Measurements from ENCODE around the gene MCF2L2. TPM values are rescaled to one million over a fixed set of nuclear protein-coding genes. Genes with fewer than 3 reads are reported as not detected.

The MCF2L2 gene
- total and polyA plus RNA-seq, 9 of the 15 experiments (the other 6 are each of a cell fraction or from before 2014, with no cell fraction given), result 0.56 to 4.2 (median 3.0) TPM

DNA sequence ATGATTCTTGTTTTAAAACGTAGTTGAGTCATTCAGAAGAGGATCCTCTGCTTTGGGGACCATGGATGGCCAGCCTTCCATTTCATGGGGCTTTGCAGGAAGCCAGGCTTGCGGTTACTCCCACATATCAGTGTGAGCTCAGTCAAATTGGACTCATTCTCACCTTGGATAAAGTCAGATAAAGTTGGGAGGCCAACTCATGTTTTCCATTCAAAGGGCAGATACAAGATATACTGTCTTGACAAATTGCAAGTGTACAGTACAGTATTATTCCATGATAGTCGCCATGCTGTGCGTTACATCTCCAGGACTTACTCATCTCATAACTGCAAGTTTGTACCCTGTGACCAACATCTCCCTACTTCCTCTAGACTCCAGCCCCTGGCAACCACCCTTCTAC is 200.8 kb downstream of the MCF2L2 start:
- Histone ChIP-seq H3K36me3 (ENCODE audit: control insufficient read depth, insufficient read depth, low read length) (no peaks in the 10 kb centered on the region), H3K4me1 (replicated peaks in 1 of 2; ENCODE audit: control insufficient read depth in 2 of 2, insufficient read depth in 2 of 2, low read length in 2 of 2) (peaks cover 6 to 20% of the 10 kb centered on the region in 2 experiments; a peak in 4 of 5 replicates), H3K9ac (ENCODE audit: insufficient read depth in 1 of 2, low read depth in 2 of 2, low read length in 2 of 2) (no peak overlapping the region), H3K27me3 (ENCODE audit: control insufficient read depth in 2 of 2, insufficient read depth in 2 of 2, low read length in 2 of 2) (no peaks in the 10 kb centered on the region), H3K27ac (ENCODE audit: extremely low read depth, low read depth, low read length) (no peak overlapping the region), H3K4me2 (ENCODE audit: insufficient read depth, low read length) (no peak overlapping the region; the same call in 1 of the 2 replicates), H3K9me1 (ENCODE audit: control insufficient read depth, insufficient read depth, low read length) (no peaks in the 10 kb centered on the region), H4K20me1 (replicated peaks; ENCODE audit: control insufficient read depth, insufficient read depth, low read length) (no peaks in the 10 kb centered on the region), H3K4me3 (no peak overlapping the region), H3K9me3 (replicated peaks; ENCODE audit: control insufficient read depth, insufficient read depth, low read depth, low read length) (no peaks in the 10 kb centered on the region), H3K79me2 (ENCODE audit: control insufficient read depth, insufficient read depth, low read length) (no peaks in the 10 kb centered on the region), H2AFZ (ENCODE audit: low read depth, low read length) (peak overlapping the region; percentile 46)
- in situ Hi-C loops (cut with MboI) (no loop called here), intact Hi-C loops (cut with micrococcal nuclease) (no loop called here)
- ATAC-seq, result no peak; the same call in 1 of the 3 replicates
- peak in 2 of 4 experiments; percentile 23 to 31 for DNase-seq (ENCODE audit: extremely low read depth in 1 of 4, low spot score in 3 of 4)
- 42% methylated on average over 4 of the region's 4 CpGs for WGBS (ENCODE audit: insufficient coverage, low coverage, missing lambda C conversion rate)
- ChIA-PET POLR2A (interaction anchor here (1.2 kb wide), 1 partner anchor 8 kb away, joined by 4 read pairs; no protein-coding TSS in a partner anchor), CTCF (ENCODE audit: low intra/inter-chr PET ratio) (no interaction called here)
- no peak for FAIRE-seq
- no TSS peak for BruUV-seq (replicated peaks)
- TF ChIP-seq ZNF583 (CRISPR knock-in tag; IDR thresholded peaks at IDR 0.05) (no peak), MAZ (CRISPR knock-in tag; conservative IDR thresholded peaks at IDR 0.05 in 1 of 2, IDR thresholded peaks at IDR 0.05 in 1 of 2) (no peak), FOSL1 (tag; conservative IDR thresholded peaks at IDR 0.05) (peak; percentile 85), CHD4 (IDR thresholded peaks at IDR 0.05; ENCODE audit: insufficient read depth, insufficient replicate concordance, low read depth, low read length, poor library complexity, severe bottlenecking) (no peak), FOXJ3 (CRISPR knock-in tag; IDR thresholded peaks at IDR 0.05) (no peak), SRSF9 (IDR thresholded peaks at IDR 0.05; ENCODE audit: borderline replicate concordance, low read depth, low read length) (no peak), IFI16 (CRISPR knock-in tag; IDR thresholded peaks at IDR 0.05) (no peak), CBFA2T3 (IDR thresholded peaks at IDR 0.05) (0 out of 2 replicates have a peak, but pooled peaks have one; percentile 11), KLF6 (CRISPR knock-in tag; IDR thresholded peaks at IDR 0.05; ENCODE audit: borderline replicate concordance) (no peak), MYC (IDR thresholded peaks at IDR 0.05; ENCODE audit: low read depth, low read length) (no peak), MYC (CRISPR knock-in tag; IDR thresholded peaks at IDR 0.05; ENCODE audit: borderline replicate concordance, low read depth) (no peak), GTF2B (IDR thresholded peaks at IDR 0.05; ENCODE audit: extremely low read depth, insufficient read length) (no peak), NFATC3 (IDR thresholded peaks at IDR 0.05) (peak; percentile 78; the same call in 1 of the 2 replicates), NR0B1 (IDR thresholded peaks at IDR 0.05; ENCODE audit: partially characterized antibody) (no peak), TCF3 (CRISPR knock-in tag; IDR thresholded peaks at IDR 0.05) (peak; percentile 8; the same call in 1 of the 2 replicates), ARID1B (IDR thresholded peaks at IDR 0.05) (0 out of 2 replicates have a peak, but pooled peaks have one; percentile 34)
- TF ChIP-seq, protein P1, sequence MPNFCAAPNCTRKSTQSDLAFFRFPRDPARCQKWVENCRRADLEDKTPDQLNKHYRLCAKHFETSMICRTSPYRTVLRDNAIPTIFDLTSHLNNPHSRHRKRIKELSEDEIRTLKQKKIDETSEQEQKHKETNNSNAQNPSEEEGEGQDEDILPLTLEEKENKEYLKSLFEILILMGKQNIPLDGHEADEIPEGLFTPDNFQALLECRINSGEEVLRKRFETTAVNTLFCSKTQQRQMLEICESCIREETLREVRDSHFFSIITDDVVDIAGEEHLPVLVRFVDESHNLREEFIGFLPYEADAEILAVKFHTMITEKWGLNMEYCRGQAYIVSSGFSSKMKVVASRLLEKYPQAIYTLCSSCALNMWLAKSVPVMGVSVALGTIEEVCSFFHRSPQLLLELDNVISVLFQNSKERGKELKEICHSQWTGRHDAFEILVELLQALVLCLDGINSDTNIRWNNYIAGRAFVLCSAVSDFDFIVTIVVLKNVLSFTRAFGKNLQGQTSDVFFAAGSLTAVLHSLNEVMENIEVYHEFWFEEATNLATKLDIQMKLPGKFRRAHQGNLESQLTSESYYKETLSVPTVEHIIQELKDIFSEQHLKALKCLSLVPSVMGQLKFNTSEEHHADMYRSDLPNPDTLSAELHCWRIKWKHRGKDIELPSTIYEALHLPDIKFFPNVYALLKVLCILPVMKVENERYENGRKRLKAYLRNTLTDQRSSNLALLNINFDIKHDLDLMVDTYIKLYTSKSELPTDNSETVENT (CRISPR knock-in tag; IDR thresholded peaks at IDR 0.05), result no peak
- TF ChIP-seq, protein P2, sequence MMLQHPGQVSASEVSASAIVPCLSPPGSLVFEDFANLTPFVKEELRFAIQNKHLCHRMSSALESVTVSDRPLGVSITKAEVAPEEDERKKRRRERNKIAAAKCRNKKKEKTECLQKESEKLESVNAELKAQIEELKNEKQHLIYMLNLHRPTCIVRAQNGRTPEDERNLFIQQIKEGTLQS (IDR thresholded peaks at IDR 0.05), result peak; percentile 20; the same call in 1 of the 2 replicates
- TF ChIP-seq, protein P2 (CRISPR knock-in tag; conservative IDR thresholded peaks at IDR 0.05), result no peak
